K562 (cell line): ENCODE measurements around the gene IRS1. TPM values are rescaled to one million over a fixed set of nuclear protein-coding genes. Genes with fewer than 3 reads are reported as not detected.

Experiments
- ARID3B ChIP-seq: fragments of 250-450 bp; sonication (Bioruptor Pico); IDR thresholded peaks from 2 replicates; pipeline ENCODE4 v1.4.0; 2020; ENCODE audit warnings: borderline replicate concordance
- C11orf30 ChIP-seq: fragments of 450-650 bp; IDR thresholded peaks from 2 replicates; pipeline ENCODE4 v1.6.1; 2016; ENCODE audit warnings: low read depth, mild to moderate bottlenecking
- FOXK1 ChIP-seq: sonication (generic); formaldehyde crosslinking; IDR thresholded peaks from 2 replicates; pipeline ENCODE4 v1.8.0; 2022; ENCODE audit warnings: missing genetic modification reagents, mild to moderate bottlenecking, borderline replicate concordance
- ILF3 ChIP-seq: fragments of 450-650 bp; IDR thresholded peaks from 2 replicates; pipeline ENCODE4 v1.6.1; 2018; ENCODE audit warnings: antibody characterized with exemption, mild to moderate bottlenecking, moderate library complexity, borderline replicate concordance
- KDM4B ChIP-seq, 2 experiments: fragments of 450-650 bp in 1 of 2; sonication (generic) in 1 of 2; IDR thresholded peaks; 2 replicates each; pipeline ENCODE4 v1.6.1; 2016 to 2017; ENCODE audit warnings: borderline replicate concordance in 2 of 2, antibody characterized with exemption in 1 of 2, low read depth in 1 of 2, mild to moderate bottlenecking in 1 of 2
- THRB ChIP-seq: fragments of 450-650 bp; formaldehyde crosslinking; conservative IDR thresholded peaks from 2 replicates; pipeline ENCODE4 v1.4.0; 2022; ENCODE audit warnings: mild to moderate bottlenecking, missing genetic modification characterization
- ZNF717 ChIP-seq: fragments of 250-450 bp; sonication (Bioruptor Pico); IDR thresholded peaks from 2 replicates; pipeline ENCODE4 v1.5.0; 2021
- polyA plus RNA-seq, 8 experiments: library from polyadenylated mRNA; depleted of rRNA in 4 of 8; stranded (reverse) in 5 of 8; unstranded in 3 of 8; fragments of >200 nt; fragmentation: Nextera tagmentation in 2 of 8; fragmentation: Illumina TruSeq in 1 of 8; extraction: Ambion mirVana in 2 of 8; extraction: Trizol in 1 of 8; gene quantifications; 2 replicates each; pipeline versions ENCODE4 v1.2.1 to v1.2.3, GENCODE V29; 2011 to 2014; ENCODE audit warnings: inconsistent platforms in 1 of 8, missing spikeins in 1 of 8
- total RNA-seq, 7 experiments: library from RNA; depleted of rRNA in 6 of 7; stranded (reverse); fragments of >200 nt in 6 of 7; fragmentation: Illumina TruSeq in 2 of 7; extraction: Trizol in 2 of 7; gene quantifications; 2 replicates each; pipeline versions ENCODE4 v1.2.1 to v1.2.3, GENCODE V29; 2011 to 2021; ENCODE audit warnings: low replicate concordance in 1 of 7

The IRS1 gene
- total and polyA plus RNA-seq, 9 of the 15 experiments (the other 6 are each of a cell fraction or from before 2014, with no cell fraction given) = under 0.01 to 0.31 (median 0.08) TPM; not detected in 1

GRCh38 chr2:226796840-226797288 is 2.8 kb downstream of the IRS1 start (continued):
- TF ChIP-seq ILF3 (no peak), ARID3B (CRISPR knock-in tag) (no peak), THRB (CRISPR knock-in tag) (no peak), C11orf30 (no peak), KDM4B (IDR thresholded peaks at IDR 0.05; ENCODE audit: borderline replicate concordance in 2 of 2, low read depth in 1 of 2) (no peak), ZNF717 (CRISPR knock-in tag) (no peak), FOXK1 (CRISPR knock-in tag) (no peak)
- TF ChIP-seq, all 486 proteins: peak for 0
